VCaP (cell line): Measurements from ENCODE around the gene EEF1AKMT2.

Source experiments
- H3K27ac ChIP-seq: fragments of 450-650 bp; 2 replicates; pipeline ENCODE4 v1.5.1; 2017
- CTCF ChIP-seq: fragments of 450-650 bp; conservative IDR thresholded peaks from 2 replicates; pipeline ENCODE4 v1.5.1; 2017; ENCODE audit warnings: mild to moderate bottlenecking, moderate library complexity

EEF1AKMT2 gene

GRCh38 chr10:124728830-124729661, 62.6 kb downstream of the EEF1AKMT2 start:
- TF ChIP-seq CTCF, result no peak
- peak overlapping the region; percentile 96 for H3K27ac ChIP-seq

- no peak for TF ChIP-seq CTCF
- peak overlapping the region; percentile 96 for H3K27ac ChIP-seq
These were observed 63.4 kb downstream of the EEF1AKMT2 start for GRCh38 chr10:124728071-124728829.

- peak overlapping the region; percentile 96 for H3K27ac ChIP-seq
- TF ChIP-seq CTCF, result no peak
These were observed 64.2 kb downstream of the EEF1AKMT2 start for GRCh38 chr10:124727361-124727960.

- no peak for TF ChIP-seq CTCF
- H3K27ac ChIP-seq, result peak overlapping the region; percentile 96
These were observed 65.9 kb downstream of the EEF1AKMT2 start for GRCh38 chr10:124725791-124726190.

- no peak for TF ChIP-seq CTCF
- peak overlapping the region; percentile 96 for H3K27ac ChIP-seq
These were observed 66.5 kb downstream of the EEF1AKMT2 start for GRCh38 chr10:124725171-124725631.

GRCh38 chr10:124724279-124725027, 67.2 kb downstream of the EEF1AKMT2 start:
- H3K27ac ChIP-seq, result peak overlapping the region; percentile 96; the same call in 1 of the 2 replicates
- no peak for TF ChIP-seq CTCF
